ENCODE results near the gene EMID1.
"Not testable (repeated sequence)": the region's sequence is repeated elsewhere in the genome, so short reads cannot be mapped to it uniquely, and the experiment has no call there.

EMID1 gene

DNA sequence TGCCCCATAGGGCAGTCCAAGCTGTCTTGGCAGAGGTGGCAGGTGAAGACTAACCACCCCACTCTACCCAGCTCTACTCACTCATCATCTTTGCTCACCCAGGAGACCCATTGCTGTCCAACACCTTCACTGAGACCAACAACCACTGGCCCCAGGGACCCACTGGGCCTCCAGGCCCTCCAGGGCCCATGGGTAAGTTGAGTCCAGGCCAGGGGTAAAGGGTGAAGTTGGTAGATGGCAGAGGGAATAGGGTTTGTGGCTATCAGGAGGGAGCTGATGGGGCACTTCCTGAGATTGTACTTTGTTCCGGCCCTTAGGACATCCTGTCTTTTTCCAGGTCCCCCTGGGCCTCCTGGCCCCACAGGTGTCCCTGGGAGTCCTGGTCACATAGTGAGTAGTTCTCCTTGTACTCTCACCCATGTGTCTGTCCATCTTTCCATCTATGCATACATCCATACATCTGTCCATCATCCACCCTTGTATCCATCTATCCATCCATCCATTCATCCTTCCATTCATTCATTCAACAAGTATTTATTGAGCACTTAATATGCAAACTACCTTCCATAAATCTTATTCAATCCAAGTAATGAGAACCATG, 27.7 kb downstream of the EMID1 start:
- DNase-seq, result no peak

DNA sequence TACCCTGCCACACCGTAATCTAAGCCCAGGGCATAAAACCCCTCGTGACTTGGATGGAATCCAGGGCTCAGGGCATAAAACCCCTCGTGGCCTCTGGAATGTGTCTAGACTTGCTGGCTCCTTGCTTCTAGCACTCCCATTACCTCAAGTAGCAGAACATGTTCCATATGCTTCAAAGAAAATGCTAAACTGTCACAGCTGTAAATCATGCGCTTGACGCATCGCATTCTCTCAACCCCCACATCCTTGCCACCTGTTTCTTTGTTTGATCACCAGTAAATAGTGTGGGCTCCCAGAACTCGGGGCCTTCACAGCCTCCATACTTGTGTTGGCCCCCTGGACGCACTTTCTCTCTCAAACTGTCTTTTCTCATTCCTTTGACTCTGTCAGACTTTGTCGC, 34.8 kb downstream of the EMID1 start:
- DNase-seq, result peak; percentile 88

DNA sequence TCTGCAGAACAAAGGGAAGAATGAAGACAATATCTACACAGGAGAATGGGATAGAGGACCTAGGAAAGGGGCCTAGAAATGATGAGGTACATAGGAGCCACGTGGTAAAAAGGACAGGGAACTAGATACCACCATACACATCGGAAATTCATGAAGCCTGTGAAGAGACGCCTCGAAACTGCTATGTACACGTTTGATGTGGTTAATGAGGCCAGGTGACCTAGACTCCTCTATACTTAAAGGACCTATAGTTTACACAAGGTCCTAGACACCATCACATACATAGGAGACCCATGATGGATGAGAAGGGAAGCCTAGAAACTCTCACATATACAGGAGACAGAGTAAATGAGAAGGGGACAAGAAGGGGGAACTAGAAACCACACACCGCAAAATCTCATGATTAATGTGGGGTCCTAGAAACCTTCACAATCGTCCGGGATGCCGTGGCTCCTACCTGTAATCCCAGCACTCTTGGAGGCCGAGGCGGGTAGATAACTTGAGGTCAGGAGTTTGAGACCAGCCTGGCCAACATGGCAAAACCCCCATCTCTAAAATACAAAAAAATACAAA, 38.3 kb downstream of the EMID1 start:
- no peak for DNase-seq

DNA sequence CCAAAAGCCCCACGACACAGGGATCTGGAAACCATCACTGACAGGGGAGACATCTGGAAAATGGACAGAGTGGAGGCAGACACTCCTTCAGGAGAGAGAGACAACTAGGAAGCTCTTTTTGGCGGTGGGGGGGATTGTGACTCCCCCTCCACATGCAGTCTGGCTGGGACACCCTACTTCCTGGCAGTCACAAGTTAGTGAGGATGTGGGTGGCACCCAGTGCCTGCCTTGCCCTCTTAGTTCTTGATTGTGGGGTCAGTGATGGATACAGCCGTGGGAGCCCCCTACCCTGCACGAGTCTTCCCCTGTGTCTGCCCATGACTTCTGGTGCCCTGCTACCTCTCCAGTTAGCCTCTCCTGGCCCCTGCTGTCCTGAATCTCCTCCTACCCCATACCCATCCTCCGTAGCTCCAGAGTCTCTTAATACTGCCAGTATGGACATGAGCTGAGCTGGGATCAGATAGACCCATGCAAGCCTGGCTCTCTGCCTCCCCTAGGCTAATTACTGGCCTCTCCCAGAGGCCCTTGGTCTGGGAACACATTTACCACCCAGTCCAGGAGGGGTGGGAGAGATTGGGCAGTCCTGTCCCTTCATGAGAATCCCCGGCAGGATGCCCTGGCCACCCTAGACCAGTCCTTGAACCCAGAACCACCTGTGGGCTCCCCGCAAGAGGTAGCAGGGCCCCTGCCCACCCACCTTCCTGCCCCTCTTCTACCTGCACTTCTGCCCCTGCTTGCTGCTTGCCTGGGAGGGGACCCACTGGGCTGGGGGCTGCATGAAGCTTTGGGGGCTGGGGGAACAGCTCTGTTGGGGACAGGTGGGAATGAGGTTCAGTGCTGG, 39.3 kb downstream of the EMID1 start:
- no peak for DNase-seq

DNA sequence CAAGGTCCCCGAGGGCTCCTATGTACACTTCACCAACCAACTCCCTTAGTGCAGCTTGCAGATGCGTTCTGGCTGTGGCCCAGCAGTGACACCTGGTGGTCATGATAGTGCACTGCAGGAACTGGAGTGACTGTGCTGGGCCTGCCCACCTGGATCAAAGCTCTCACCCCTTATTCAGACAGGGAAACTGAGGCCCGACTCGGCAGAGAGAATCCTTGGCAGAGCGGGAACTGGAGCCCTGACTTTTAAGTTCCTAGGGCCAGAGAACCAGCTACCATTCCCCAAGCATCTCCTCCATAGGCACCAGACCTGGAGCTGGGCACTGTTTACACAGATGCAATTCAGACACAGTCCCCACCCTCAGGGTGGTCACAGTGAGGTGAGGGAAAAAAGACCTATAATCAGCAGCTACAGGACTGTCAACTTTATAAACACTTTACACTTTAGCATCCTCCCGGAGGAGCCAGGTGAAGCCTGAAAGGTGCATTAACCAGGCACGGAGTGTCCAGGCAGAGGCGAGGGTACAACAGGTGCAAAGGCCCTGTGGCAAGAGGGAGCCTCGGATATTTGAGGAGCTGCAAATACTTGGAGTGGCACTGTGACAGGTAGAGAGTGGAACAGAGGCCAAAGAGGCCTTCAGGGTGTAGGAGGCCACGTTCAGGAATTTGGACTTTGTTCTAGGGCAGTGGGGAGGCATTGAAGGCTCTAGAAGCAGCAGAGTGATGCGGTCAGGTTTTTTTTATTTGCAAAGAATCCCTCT, 40.1 kb downstream of the EMID1 start:
- peak; percentile 81 for DNase-seq

DNA sequence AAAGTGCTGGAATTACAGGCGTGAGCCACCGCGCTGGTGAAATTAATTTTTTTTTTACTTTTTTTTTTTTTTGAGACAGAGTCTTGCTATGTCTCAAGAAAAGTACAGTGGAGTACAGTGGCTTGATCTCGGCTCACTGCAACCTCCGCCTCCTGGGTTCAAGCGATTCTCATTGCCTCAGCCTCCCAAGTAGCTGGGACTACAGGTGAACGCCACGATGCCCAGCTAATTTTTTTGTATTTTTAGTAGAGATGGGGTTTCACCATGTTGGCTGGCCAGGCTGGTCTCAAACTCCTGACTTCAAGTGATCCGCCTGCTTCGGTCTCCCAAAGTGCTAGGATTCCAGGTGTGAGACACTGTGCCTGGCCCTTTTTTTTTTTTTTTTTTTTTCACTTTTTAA, 42.2 kb downstream of the EMID1 start:
- DNase-seq, result not testable (repeated sequence)

DNA sequence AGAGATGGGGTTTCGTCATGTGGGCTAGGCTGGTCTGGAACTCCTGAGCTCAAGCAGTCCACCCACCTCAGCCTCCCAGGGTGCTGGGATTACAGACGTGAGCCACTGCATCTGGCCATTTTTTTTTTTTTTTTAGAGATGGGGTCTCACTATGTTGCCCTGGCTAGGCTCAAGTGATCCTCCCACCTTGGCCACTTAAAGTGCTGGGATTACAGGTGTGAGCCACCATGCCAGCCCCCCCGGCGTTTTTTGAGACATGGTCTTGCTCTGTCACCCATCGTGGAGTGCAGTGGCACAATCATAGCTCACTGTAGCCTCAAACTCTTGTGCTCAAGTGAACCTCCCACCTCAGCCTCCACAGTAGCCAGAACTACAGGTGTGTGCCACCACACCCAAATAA, 45.6 kb downstream of the EMID1 start:
- no peak for DNase-seq

DNA sequence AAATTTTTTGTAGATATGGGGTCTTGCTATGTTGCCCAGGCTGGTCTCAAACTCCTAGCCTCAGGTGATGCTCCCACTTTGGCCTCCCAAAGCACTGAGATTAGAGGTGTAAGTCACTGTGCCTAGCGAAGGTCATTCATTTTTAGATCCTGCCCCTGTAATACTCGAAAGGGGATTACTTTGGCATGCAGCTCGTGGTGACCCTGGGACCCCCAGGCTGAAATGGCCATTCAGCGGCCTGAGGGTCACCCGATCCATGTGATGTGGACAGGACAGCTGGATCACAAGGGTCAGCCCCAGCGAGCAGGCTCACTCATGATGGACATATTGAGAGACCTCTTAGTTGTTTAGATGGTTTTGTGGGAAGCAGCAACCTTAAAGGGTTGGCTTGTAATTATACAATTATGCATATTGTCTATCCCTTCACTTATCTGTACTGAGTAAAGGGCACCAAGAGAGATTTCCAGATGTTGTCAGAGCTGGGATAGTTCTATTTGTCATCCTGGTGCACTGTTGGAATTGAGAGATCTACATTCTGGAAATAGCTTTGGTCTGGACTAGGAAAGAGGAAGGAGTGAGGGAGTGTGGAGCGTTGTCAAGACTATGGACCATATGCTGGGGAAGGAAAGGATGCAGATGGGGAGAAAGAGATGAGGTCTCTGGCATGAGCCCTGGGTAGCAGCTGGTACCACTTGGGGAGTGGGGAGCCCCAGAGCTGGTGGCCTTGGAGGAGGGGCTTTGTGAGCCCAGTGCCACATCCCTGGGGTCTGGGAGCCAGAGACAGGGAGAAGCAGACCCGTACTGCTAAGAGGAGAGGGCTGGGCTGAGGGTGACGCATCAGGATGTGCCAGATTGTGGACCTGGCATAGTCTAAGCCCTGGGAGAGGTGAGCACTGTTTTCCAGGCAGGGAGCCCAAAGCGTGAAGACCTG, 46.5 kb downstream of the EMID1 start:
- no peak for DNase-seq

DNA sequence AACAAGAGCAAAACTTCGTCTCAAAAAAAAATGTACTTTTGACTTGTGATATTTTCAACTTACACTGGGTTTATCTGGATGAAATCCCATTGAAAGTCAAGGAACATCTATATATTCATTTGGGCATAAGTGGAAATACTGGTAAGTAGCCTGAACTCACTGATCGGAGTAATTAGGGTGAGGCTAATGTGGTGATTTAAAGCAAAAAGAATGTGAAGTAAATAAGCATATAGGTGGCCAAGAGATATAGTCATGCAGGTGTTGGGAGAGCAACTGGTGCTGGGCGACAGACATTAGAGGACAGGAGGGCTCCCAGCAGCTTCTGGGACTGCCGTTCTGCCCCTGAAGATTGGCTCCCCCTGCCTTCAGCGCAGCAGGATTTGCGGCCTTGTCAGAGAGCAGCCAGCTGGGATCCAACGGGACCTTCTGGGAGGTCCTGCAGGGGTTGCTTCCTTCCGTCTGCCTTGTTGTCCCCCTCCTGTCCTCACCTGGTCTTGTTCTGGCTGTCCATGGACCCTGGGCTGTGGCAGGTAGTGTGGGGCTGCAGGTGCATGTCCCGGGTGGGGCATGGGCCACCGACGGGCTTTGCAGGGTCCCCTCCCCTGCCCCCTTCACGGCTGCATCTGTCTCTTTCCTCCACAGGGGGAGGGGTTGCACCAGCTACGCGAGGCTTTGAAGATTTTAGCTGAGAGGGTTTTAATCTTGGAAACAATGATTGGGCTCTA, 48.0 kb downstream of the EMID1 start:
- no peak for DNase-seq

DNA sequence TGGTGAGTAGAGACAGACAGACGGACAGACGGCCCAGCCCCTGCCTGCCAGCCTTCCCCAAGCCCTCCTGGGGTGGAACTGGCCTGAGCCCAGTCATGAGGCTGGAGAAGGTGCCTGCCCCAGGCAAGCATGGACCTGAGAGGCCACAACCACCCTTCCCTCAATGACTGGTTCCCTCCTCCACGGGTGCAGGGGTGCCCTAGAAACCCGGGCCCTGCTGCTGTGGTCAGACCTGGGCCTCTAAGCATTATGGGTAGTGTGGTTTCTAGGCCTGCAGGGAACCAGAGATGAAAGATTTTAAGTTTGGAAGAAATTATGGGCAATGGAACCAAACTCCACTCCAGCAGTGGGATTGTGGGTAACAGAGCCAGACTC, 48.6 kb downstream of the EMID1 start:
- no peak for DNase-seq

DNA sequence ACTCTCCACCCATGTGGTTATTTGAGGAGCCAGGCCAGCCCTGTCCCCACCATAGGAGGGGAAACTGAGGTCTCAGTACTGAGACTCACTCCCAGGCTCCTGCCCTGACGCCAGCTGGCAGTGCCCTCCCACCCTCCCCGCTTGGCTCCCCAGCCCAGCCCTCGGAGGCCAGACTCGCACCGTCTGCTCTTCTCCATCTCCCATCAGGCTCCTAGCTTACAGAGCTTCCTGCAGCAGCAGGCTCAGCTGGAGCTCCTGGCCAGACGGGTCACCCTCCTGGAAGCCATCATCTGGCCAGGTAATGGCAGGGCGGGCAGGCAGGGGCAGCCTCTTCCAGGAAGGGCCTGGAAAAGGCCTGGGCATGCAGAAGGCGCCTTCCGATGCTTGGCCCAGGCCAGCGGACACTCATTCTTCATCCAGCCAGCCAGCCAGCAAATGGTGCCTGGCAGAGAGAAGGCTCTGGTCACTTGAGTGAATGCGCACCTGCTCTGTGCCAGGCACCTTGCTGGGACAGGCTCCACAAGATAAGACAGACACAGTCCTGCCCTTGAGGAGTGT, 49.4 kb downstream of the EMID1 start:
- DNase-seq, result no peak

DNA sequence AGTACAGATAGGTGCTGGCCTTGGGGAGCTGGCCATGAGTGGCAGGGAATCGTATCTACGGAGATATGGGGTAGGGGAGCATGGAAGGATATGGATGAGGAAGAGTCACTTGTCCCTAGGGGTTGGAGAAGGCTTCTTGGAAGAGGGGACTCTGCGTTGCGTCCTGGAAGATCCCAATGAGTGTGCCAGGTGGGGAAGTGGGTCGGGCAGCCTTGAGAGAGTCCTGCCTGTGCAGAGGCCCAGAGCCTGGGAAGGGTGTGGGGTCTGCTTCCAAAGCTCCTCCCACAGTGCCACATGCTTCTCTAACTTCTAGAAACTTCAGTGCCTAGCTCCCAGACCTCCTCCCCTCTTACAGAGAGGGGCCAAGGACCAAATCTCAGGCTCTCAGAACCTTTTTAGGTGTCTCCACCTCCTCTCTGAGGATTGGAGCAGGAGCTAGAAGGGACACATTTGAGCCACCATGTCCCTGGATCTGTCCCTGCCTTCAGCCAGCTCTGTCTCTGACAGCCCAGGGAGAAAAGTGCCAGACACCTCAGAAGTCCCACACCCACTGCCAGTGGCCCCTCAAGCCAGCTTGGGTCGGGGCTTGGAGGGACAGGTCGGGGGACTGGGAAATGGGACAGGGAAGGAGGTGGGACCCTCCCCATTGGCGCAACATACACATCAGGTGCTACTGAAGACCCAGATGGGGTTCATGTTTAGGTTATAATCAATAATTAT, 51.1 kb downstream of the EMID1 start:
- no peak for DNase-seq

DNA sequence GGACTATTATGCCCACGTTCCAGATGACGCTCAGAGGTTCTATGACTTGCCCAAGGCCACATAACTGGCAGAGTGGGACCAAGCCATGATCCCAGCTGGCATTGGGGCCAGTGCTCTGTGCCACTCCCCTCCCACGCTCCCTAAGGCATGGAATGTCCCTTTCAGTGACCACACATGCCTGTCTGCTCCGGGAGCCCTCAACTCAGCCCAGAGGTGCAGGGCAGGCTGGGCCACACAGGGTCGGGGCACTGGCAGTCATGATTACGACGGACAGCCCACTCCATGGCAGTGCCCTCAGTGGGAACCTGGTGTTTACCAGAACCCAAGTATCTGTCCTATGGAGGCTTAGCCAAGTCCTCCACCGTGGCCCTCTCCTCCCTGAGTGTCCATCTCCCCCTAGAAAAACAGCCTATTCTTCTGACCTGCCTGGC, 52.1 kb downstream of the EMID1 start:
- DNase-seq, result no peak

DNA sequence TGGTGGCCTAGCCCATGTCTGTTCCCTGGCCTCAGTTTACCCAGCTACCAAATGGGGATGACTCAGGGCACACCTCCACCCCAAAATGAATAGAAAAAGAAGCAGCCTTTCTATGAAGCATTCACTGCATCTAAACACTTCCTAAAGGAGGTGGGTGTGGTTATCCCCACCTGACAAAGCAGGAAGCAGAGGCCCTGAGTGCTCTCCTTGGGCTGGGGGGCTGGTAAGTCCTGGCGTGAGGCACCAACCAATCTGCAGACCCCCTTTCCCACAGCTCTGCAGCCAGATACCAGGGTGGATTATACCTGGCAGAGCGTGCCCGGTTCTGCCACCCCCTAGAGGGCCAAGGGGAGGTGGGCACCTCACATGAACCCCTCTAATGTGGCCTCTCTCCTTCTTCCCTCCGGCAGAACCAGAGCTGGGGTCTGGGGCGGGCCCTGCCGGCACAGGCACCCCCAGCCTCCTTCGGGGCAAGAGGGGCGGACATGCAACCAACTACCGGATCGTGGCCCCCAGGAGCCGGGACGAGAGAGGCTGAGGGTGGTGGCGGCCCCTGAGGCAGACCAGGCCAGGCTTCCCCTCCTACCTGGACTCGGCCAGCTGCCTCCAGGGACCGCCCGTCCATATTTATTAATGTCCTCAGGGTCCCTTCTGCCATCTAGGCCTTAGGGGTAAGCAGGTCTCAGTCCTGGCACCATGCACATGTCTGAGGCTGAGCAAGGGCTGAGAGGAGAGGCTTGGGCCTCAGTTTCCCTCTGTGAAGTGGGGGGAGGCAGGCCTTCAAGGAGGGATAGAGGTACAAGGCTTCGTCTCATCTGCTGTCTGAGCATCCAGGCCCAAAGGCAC, 52.9 kb downstream of the EMID1 start:
- DNase-seq, result no peak

DNA sequence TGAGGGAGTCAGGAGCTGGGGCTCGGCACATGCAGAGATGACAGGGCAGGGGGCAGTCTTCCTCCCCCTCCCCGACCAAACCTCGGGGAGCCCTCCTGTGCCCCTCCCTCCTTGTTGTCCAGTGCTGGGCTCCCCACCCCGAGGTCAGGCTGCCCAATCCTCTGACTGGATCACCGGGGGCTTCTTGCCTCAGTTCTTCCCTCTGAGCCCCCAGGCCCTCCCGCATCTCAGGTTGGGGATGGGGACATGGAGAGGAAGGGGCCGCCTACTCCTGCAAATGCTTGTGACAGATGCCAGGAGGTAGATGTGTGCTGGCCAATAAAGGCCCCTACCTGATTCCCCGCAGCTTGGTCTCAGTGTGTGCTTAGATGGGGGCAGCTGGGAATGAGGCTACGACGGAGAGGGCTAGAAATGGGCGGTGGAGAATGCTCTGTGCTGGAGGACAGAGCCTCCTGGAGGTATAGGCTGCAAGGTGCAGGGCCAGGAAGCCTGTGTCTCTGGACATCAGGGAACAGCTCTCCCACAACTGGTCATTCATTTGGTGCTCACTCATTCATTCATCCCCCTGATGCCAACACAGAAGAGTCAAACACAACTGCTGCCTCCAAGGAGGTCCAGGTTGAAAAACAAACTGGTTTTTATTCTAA, 53.7 kb downstream of the EMID1 start:
- no peak for DNase-seq

DNA sequence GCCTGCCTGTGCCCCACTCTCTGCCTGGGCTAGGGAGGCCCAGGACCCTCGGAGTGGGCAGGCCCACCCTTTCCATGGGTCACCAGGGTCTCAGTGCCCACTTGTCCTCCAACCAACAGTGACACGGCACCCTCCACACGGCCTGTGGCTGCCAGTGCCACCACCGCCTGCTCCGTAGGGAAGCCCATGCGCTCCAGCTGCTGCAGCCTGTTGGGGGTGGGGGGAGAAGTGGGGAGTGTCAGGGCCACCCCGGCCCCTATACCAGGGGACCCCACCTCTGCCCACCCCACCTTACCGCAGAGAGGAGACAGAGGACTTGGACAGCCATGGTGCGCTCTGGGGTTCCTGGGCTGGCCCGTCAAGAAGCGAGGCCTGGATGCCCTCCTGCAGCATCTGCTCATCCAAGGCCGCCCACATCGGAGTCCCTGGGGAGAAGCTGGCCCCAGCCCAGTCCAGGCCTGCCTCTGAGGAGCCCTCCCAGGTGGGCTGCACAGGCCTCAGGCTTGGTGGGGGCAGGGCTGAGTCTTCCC, 54.4 kb downstream of the EMID1 start:
- no peak for DNase-seq

DNA sequence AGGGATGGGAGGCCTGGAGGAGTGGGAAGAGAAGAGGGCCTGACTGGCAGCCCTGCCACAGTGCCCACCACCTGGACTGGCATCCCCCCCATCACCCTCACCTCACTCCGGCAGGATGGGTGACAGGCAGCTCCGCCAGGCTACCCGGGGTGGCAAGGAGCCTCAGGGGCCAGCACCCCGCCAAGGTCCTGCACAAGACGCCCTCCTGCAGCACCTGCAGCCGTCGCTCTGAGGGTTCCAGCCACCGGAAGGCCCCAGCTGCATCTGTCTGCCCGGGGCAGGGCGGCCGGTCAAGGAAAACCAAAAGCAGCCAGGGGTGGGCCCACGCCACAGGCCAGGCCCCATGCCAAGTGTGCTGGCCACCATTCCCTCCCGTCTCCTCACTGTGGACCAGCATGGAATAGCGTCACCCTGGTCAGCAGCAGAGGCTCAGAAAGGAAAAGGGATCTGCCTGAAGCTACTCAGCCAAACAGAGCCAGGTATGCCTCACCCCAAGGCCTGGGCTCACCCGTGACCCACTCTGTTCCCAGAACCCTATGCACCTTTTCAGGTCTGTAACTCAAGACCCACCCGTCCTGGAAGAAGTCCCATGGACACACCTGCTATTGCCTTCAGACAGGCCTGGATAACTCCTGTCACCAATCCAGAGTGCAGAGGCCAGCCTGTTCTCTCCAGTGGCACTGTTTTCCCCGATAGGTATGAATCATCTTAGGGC, 55.1 kb downstream of the EMID1 start:
- DNase-seq, result no peak

DNA sequence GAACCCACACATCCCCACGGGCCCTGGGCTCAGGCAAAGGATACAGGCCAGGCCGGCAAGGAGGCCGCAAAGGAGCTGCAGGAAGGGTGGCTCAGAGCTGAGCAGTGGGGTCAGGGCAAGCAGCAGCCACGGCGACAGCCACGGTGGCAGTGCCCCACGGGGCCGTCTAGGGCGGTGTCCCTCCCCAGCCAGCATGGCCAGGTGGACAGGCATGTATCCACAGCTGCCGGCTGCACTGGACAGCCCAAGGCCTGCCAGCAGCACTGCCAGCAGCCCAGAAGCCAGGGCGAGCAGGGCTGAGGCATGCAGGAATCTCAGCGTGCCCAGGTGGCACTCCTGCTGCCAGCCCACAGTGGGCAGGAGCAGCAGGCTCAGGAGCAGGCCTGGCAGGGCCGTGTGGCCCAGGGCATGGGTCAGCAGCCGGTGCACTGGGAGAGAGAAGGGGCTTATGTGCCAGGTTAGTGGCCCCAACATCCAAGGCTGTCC, 58.1 kb downstream of the EMID1 start:
- DNase-seq, result no peak

Data from NCI-H2171 (cell line).